Breast epithelium (tissue), 4 donors: ENCODE results near the gene MYH10. TPM values are rescaled to one million over a fixed set of nuclear protein-coding genes. Genes with fewer than 3 reads are reported as not detected.

Experiments used
- DNase-seq, 2 donors: peaks; one replicate each; pipeline ENCODE4 v3.0.0-alpha.2; 2019; ENCODE audit warnings: low spot score in 2 of 2
- H3K27ac ChIP-seq, 2 donors: fragments of 200-600 bp; sonication (generic) in 1 of 2; one replicate each; pipeline ENCODE4 v1.5.1; 2016 to 2019; ENCODE audit warnings: mild to moderate bottlenecking in 1 of 2
- H3K27me3 ChIP-seq, 2 donors: fragments of 200-600 bp; sonication (generic) in 1 of 2; one replicate each; pipeline versions ENCODE4 v1.5.1 to v1.6.0; 2017 to 2019; ENCODE audit warnings: control low read depth in 1 of 2, mild to moderate bottlenecking in 1 of 2
- H3K36me3 ChIP-seq: fragments of 200-600 bp; one replicate; pipeline ENCODE4 v1.5.1; 2019
- H3K4me1 ChIP-seq, 2 donors: fragments of 200-600 bp; sonication (generic); one replicate each; pipeline ENCODE4 v1.5.1; 2016 to 2019; ENCODE audit warnings: control low read depth in 1 of 2
- H3K4me3 ChIP-seq, 3 donors: fragments of 200-600 bp; sonication (generic); 1 replicate in 2 of 3; 2 replicates in 1 of 3; pipeline ENCODE4 v1.5.1; 2016 to 2019; ENCODE audit warnings: mild to moderate bottlenecking in 3 of 3, moderate library complexity in 2 of 3
- H3K9me3 ChIP-seq, 2 donors: fragments of 200-600 bp; sonication (generic) in 1 of 2; one replicate each; pipeline ENCODE4 v1.5.1; 2016 to 2019; ENCODE audit warnings: control low read depth in 1 of 2
- POLR2A ChIP-seq: fragments of 450-650 bp; IDR thresholded peaks from one replicate; pipeline ENCODE4 v1.6.1; 2016; ENCODE audit warnings: antibody characterized with exemption, mild to moderate bottlenecking, moderate library complexity
- POLR2AphosphoS5 ChIP-seq, 3 donors: sonication (generic); formaldehyde crosslinking; IDR thresholded peaks; one replicate each; pipeline ENCODE4 v1.6.1; 2017; ENCODE audit warnings: antibody characterized with exemption in 3 of 3
- intact Hi-C: fragments of 100-400 bp; cut with DNase I; formaldehyde crosslinking; loops from one replicate; pipeline ENCODE4 v1.15.1; 2023; ENCODE audit warnings: low total_unique reads
- total RNA-seq, 3 donors: library from RNA; depleted of rRNA; stranded (reverse); fragments of >200 nt; gene quantifications; one replicate each; pipeline ENCODE4 v1.1.0, GENCODE V29; 2016
- TF ChIP-seq, protein P1 (sequence below), 3 donors: fragments of 450-650 bp; IDR thresholded peaks; one replicate each; pipeline ENCODE4 v1.5.1; 2016 to 2017; ENCODE audit warnings: antibody characterized with exemption in 3 of 3, mild to moderate bottlenecking in 3 of 3, moderate library complexity in 3 of 3

The MYH10 gene
- total RNA-seq, 3 donors from 2014 or later = 46.2 to 54.7 (median 46.7) TPM

DNA sequence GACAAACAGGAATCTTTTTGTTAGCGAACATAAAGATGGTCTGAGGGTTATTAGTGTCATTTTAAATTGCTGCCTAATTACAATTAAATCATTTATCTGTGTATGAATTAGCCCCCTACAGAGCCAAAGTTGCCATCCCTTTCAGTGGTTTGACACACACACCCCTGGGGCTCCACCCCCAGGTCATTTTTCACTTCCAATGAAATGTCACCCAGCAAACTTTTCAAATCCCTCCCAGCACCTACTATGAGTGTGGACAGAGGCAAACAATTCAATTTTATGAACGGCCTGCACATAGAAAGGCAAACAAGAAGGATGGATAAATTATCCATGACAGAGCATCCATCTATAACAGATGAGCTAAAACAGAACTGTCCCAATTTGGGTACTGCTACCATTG lies 2.4 kb downstream of the MYH10 start:
- Histone ChIP-seq H3K4me1 (no peaks in the 10 kb centered on the region), H3K9me3 (no peaks in the 10 kb centered on the region), H3K27ac (no peak overlapping the region), H3K27me3 (no peaks in the 10 kb centered on the region), H3K4me3 (no peak overlapping the region), H3K36me3 (no peaks in the 10 kb centered on the region)
- intact Hi-C loops = no loop called here
- no peak for DNase-seq
- TF ChIP-seq POLR2AphosphoS5 (IDR thresholded peaks at IDR 0.05) (no peak), POLR2A (no peak)
- TF ChIP-seq, protein P1, sequence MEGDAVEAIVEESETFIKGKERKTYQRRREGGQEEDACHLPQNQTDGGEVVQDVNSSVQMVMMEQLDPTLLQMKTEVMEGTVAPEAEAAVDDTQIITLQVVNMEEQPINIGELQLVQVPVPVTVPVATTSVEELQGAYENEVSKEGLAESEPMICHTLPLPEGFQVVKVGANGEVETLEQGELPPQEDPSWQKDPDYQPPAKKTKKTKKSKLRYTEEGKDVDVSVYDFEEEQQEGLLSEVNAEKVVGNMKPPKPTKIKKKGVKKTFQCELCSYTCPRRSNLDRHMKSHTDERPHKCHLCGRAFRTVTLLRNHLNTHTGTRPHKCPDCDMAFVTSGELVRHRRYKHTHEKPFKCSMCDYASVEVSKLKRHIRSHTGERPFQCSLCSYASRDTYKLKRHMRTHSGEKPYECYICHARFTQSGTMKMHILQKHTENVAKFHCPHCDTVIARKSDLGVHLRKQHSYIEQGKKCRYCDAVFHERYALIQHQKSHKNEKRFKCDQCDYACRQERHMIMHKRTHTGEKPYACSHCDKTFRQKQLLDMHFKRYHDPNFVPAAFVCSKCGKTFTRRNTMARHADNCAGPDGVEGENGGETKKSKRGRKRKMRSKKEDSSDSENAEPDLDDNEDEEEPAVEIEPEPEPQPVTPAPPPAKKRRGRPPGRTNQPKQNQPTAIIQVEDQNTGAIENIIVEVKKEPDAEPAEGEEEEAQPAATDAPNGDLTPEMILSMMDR (IDR thresholded peaks at IDR 0.05) = no peak

DNA sequence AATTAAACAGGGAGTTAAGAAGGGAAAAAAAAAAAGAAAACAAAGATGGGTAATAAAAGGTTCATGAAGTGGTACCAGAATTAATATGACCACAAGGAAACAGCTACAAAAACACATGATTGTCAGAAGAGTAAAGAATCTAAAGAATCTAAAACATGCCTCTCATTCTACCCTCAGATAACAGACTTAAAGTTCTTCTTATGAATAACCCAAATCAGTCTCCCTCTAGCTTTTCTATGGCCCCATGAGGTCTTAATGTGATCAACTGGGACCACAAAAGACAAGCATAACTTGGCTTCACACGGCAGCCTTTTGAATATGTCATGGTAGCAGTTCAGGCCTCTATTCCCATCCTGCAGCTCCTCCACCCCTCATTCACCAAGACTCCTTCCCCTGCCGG lies 6.9 kb downstream of the MYH10 start:
- TF ChIP-seq POLR2AphosphoS5 (IDR thresholded peaks at IDR 0.05) = no peak
- no peak for TF ChIP-seq POLR2A
- TF ChIP-seq, protein P1 (IDR thresholded peaks at IDR 0.05) = no peak
- no peaks in the 10 kb centered on the region for H3K9me3 ChIP-seq
- intact Hi-C loops = no loop called here
- H3K4me3 ChIP-seq = no peak overlapping the region
- H3K36me3 ChIP-seq = no peaks in the 10 kb centered on the region
- no peak for DNase-seq
- no peaks in the 10 kb centered on the region for H3K4me1 ChIP-seq
- no peaks in the 10 kb centered on the region for H3K27me3 ChIP-seq
- H3K27ac ChIP-seq = no peak overlapping the region

DNA sequence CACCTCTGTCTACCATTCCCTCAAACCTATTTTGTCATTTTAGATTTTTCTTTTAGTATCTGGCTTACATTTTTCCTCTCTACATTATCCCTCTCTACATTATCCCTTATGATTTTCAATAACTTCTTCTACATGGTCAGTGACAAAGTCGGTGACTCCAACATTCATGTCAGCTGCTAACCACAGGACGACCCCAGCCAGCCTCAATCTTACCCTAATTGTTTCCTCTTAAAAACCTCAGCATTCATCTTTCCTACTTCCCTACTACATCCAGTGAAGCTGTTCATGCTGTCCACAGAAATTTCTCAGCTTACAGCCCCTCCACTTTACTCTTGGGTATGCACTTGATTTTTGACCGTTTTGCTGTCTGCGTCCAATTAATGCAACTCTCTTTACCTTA lies 8.3 kb downstream of the MYH10 start:
- Histone ChIP-seq H3K27me3 (no peaks in the 10 kb centered on the region), H3K27ac (no peak overlapping the region), H3K4me3 (no peak overlapping the region), H3K4me1 (no peaks in the 10 kb centered on the region), H3K36me3 (no peaks in the 10 kb centered on the region), H3K9me3 (no peaks in the 10 kb centered on the region)
- TF ChIP-seq, protein P1 (IDR thresholded peaks at IDR 0.05) = no peak
- TF ChIP-seq POLR2A (no peak), POLR2AphosphoS5 (IDR thresholded peaks at IDR 0.05) (no peak)
- DNase-seq = no peak
- intact Hi-C loops = no loop called here

DNA sequence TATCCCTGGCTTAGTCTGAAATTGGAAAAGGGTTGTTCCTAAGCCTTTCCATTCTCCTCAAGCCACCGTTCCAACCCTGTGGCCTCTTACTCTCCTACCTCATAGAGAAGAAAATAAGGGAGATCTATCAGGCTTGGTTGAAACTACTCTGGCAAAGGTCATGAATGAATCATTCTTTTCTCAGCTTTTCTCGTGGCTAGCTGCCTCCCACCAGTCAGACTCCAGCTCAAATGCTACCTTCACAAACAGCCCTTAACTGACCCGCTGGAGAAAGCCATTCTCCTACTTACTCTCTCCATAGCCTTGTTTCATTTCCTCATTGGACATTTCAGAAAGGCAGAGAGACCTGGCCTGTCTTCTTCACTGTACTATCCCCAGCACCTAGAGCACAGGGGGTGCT lies 8.9 kb downstream of the MYH10 start:
- no peaks in the 10 kb centered on the region for H3K27me3 ChIP-seq
- intact Hi-C loops = no loop called here
- no peaks in the 10 kb centered on the region for H3K4me1 ChIP-seq
- H3K9me3 ChIP-seq = no peaks in the 10 kb centered on the region
- no peak overlapping the region for H3K27ac ChIP-seq
- H3K4me3 ChIP-seq = no peak overlapping the region
- no peak for TF ChIP-seq POLR2AphosphoS5 (IDR thresholded peaks at IDR 0.05)
- TF ChIP-seq, protein P1 (IDR thresholded peaks at IDR 0.05) = no peak
- no peaks in the 10 kb centered on the region for H3K36me3 ChIP-seq
- DNase-seq = no peak

DNA sequence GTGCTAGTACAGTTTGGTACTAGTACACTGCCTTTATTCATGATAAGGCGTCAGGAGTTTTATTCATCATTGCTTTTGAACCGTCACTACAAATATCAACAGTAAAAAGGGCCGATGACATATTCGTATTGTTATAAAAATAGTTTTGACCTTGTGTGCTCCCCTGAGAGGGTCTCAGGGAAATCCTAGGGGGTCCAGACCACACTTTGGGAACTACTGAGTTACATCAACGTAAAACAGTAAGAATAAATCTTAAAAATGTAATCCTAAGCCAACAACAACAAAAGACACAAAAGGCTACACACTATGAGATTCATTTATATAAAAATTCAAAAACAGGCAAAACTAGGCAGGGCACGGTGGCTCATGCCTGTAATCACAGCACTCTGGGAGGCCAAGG lies 11.2 kb downstream of the MYH10 start:
- H3K4me1 ChIP-seq = no peaks in the 10 kb centered on the region
- H3K27ac ChIP-seq = no peak overlapping the region
- DNase-seq = no peak
- no peak overlapping the region for H3K4me3 ChIP-seq
- no peaks in the 10 kb centered on the region for H3K9me3 ChIP-seq
- TF ChIP-seq POLR2A (no peak), POLR2AphosphoS5 (IDR thresholded peaks at IDR 0.05) (no peak)
- TF ChIP-seq, protein P1 (IDR thresholded peaks at IDR 0.05) = no peak
- H3K36me3 ChIP-seq = no peaks in the 10 kb centered on the region
- intact Hi-C loops = no loop called here
- H3K27me3 ChIP-seq = no peaks in the 10 kb centered on the region
